ENCODE measurements around the gene TGIF2. TPM values are rescaled to one million over a fixed set of nuclear protein-coding genes. Genes with fewer than 3 reads are reported as not detected.

The TGIF2 gene
- total RNA-seq, 5 donors from 2014 or later (not counting 1 experiment from before 2014, with no cell fraction given), result 31.2 to 39.7 (median 35.6) TPM

DNA sequence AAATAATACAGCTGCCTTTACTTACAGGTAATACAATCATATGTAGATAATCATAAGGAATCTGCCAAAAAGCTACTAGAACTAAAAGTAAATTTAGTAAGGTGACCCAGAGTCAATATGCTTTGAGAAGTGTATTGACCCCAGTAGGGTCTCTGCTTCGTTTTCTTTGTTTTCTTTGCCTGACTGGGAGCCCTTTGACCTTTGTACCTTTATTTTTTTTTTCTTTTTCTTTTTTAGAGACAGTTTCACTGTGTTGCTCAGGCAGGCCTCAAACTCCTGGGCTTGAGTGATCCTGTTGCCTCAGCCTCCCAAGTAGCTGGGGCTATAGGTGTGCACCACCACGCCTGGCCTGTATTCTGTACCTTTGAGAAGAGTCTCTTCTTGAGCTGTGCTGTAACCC lies 50.0 kb downstream of the TGIF2 start:
- DNase-seq (no peak), ATAC-seq (replicated peaks in 1 of 4) (no peak)
- Mint-ChIP-seq H3K9me3 (no peaks in the 10 kb centered on the region), H3K4me1 (peaks cover 40 to 48% (median 41%) of the 10 kb centered on the region in 3 donors), H3K36me3 (peaks cover 37% of the 10 kb centered on the region), H3K27me3 (no peaks in the 10 kb centered on the region), H3K4me3 (no peak overlapping the region), H3K27ac (peak overlapping the region; percentile 77 to 84)
- Histone ChIP-seq H3K4me1 (ENCODE audit: control insufficient read depth in 1 of 2, extremely low read depth in 1 of 2, insufficient read depth in 2 of 2, low read length in 2 of 2) (peaks cover 2 to 27% of the 10 kb centered on the region in 2 experiments), H3K4me3 (ENCODE audit: control insufficient read depth in 1 of 2, extremely low read depth in 1 of 2, low read length in 1 of 2) (no peak overlapping the region), H3K27ac (ENCODE audit: low read length) (peak overlapping the region; percentile 32), H3K9me3 (no peaks in the 10 kb centered on the region), H3K27me3 (replicated peaks in 1 of 2; ENCODE audit: control insufficient read depth in 2 of 2, extremely low read depth in 1 of 2, insufficient read depth in 2 of 2, low read length in 1 of 2) (no peaks in the 10 kb centered on the region), H3K36me3 (ENCODE audit: control insufficient read depth in 2 of 2, extremely low read depth in 1 of 2, insufficient read depth in 1 of 2, low read length in 1 of 2) (peaks cover 13 to 52% of the 10 kb centered on the region in 2 donors)
- WGBS (ENCODE audit: insufficient coverage), result no CpG with 5 or more reads among the region's 2 CpGs
- ChIA-PET POLR2A (no interaction called here), CTCF (no interaction called here)

DNA sequence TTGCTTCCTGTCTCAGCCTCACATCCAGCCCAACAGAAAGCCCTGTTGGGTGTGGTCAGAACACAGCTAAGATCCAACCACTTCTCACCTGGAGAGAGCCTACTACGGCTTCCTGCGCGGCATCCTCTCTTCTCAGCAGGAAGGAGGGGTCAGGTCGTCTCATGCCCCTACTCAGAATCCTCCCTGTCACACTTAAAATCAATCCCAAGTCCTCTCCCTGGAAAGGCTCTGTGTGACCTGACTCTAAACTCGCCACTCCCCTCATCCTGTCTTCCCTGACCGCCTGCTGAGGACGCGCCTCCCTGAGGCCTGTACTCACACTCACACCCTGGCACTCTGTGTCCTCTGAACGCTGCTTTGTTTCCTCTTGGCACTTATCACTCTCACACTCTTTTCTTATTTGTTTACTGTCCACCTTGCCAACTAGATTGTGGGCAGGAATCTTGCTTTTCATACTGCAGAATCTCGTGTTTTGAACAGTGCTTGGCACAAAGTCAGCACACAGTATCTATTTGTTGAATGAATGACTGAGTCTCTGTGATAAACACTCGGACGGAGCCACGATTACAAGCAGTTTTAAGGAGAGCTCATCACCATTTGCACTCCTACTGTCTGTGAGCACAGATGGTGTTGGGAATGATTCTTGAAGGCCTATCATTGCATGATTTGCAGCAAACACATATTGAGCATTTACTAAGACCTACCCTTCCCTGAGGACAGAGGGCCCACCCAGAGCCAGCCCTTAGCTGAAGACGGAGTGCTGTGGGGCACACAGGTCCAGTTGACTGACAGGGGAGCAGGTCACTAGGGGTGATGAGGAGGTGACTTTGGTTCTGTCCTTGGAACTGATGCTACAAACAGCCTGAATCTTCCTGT lies 50.9 kb downstream of the TGIF2 start:
- Mint-ChIP-seq H3K4me1 (peaks cover 45 to 55% (median 45%) of the 10 kb centered on the region in 3 donors), H3K4me3 (no peak overlapping the region), H3K36me3 (peaks cover 40% of the 10 kb centered on the region), H3K9me3 (no peaks in the 10 kb centered on the region), H3K27me3 (no peaks in the 10 kb centered on the region), H3K27ac (peak overlapping the region; percentile 77 to 84)
- Histone ChIP-seq H3K9me3 (no peaks in the 10 kb centered on the region), H3K4me3 (ENCODE audit: control insufficient read depth in 1 of 2, extremely low read depth in 1 of 2, low read length in 1 of 2) (no peak overlapping the region), H3K27me3 (replicated peaks in 1 of 2; ENCODE audit: control insufficient read depth in 2 of 2, extremely low read depth in 1 of 2, insufficient read depth in 2 of 2, low read length in 1 of 2) (no peaks in the 10 kb centered on the region), H3K4me1 (ENCODE audit: control insufficient read depth in 1 of 2, extremely low read depth in 1 of 2, insufficient read depth in 2 of 2, low read length in 2 of 2) (peaks cover 2 to 36% of the 10 kb centered on the region in 2 experiments), H3K27ac (ENCODE audit: low read length) (peak overlapping the region; percentile 32), H3K36me3 (ENCODE audit: control insufficient read depth in 2 of 2, extremely low read depth in 1 of 2, insufficient read depth in 1 of 2, low read length in 1 of 2) (peaks cover 13 to 57% of the 10 kb centered on the region in 2 donors)
- ATAC-seq (replicated peaks in 1 of 4), result no peak
- ChIA-PET POLR2A (no interaction called here), CTCF (interaction anchor here in 1 of 2 donors (0.6 kb wide), 1 partner anchor 34 kb away, joined by 3 read pairs; no protein-coding TSS in a partner anchor)
- no peak for DNase-seq
- 71% methylated on average over 8 of the region's 14 CpGs for WGBS (ENCODE audit: insufficient coverage)

- peak overlapping the region; percentile 77 to 84 for H3K27ac Mint-ChIP-seq
- Histone ChIP-seq H3K9me3 (no peaks in the 10 kb centered on the region), H3K4me3 (ENCODE audit: control insufficient read depth in 1 of 2, extremely low read depth in 1 of 2, low read length in 1 of 2) (no peak overlapping the region), H3K4me1 (ENCODE audit: control insufficient read depth in 1 of 2, extremely low read depth in 1 of 2, insufficient read depth in 2 of 2, low read length in 2 of 2) (peaks cover 7 to 42% of the 10 kb centered on the region in 2 experiments), H3K27me3 (replicated peaks in 1 of 2; ENCODE audit: control insufficient read depth in 2 of 2, extremely low read depth in 1 of 2, insufficient read depth in 2 of 2, low read length in 1 of 2) (no peaks in the 10 kb centered on the region), H3K36me3 (ENCODE audit: control insufficient read depth in 2 of 2, extremely low read depth in 1 of 2, insufficient read depth in 1 of 2, low read length in 1 of 2) (peaks cover 13 to 57% of the 10 kb centered on the region in 2 donors), H3K27ac (ENCODE audit: low read length) (no peak overlapping the region)
- ATAC-seq (replicated peaks in 1 of 4) (no peak), DNase-seq (no peak)
- H3K4me3 Mint-ChIP-seq, result no peak overlapping the region
- H3K36me3 Mint-ChIP-seq, result peaks cover 44% of the 10 kb centered on the region
- peaks cover 51 to 62% (median 51%) of the 10 kb centered on the region in 3 donors for H3K4me1 Mint-ChIP-seq
- ChIA-PET CTCF (interaction anchor here in 1 of 2 donors (0.6 kb wide), 1 partner anchor 34 kb away, joined by 3 read pairs; no protein-coding TSS in a partner anchor), POLR2A (interaction anchor here in 1 of 2 donors (0.7 kb wide), 1 partner anchor 254 kb away, joined by 15 read pairs; no protein-coding TSS in a partner anchor)
- no CpG with 5 or more reads among the region's 2 CpGs for WGBS (ENCODE audit: insufficient coverage)
- no peaks in the 10 kb centered on the region for H3K27me3 Mint-ChIP-seq
- no peaks in the 10 kb centered on the region for H3K9me3 Mint-ChIP-seq
These were observed 51.5 kb downstream of the TGIF2 start for GRCh38 chr20:36624944-36625324.

DNA sequence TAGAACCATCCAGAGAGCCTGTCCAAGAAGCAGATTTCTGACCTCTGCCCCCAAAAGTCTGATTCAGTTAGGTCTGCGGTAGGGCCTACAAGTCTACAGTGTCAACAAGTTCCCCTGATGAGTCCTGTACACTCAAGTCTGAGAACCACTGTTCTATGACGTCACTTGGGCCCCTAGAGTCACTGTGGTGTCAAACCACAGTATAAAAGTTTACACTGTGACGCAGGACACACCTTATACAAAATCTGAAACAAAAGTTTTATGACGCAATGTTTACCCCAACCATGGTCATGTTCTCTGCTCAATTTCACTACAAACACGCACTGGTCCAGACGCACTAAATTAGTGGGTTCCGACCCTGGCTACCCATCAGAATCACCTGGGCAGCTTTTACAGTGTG lies 54.7 kb downstream of the TGIF2 start:
- peak overlapping the region in 2 of 3 donors; percentile 6 to 12 for H3K4me3 Mint-ChIP-seq
- DNase-seq, result peak in 25 of 35 experiments; percentile 17 to 76 (median 50)
- no peaks in the 10 kb centered on the region for H3K27me3 Mint-ChIP-seq
- peak overlapping the region; percentile 56 for H3K27ac ChIP-seq (ENCODE audit: low read length)
- H3K9me3 ChIP-seq, result no peaks in the 10 kb centered on the region
- no peak overlapping the region for H3K4me3 ChIP-seq (ENCODE audit: control insufficient read depth in 1 of 2, extremely low read depth in 1 of 2, low read length in 1 of 2)
- ChIA-PET POLR2A (no interaction called here), CTCF (no interaction called here)
- peaks cover 5 to 58% of the 10 kb centered on the region in 2 experiments for H3K4me1 ChIP-seq (ENCODE audit: control insufficient read depth in 1 of 2, extremely low read depth in 1 of 2, insufficient read depth in 2 of 2, low read length in 2 of 2)
- H3K27ac Mint-ChIP-seq, result peak overlapping the region; percentile 60 to 71
- H3K36me3 Mint-ChIP-seq, result peaks cover 57% of the 10 kb centered on the region
- peak in 1 of 4 experiments; percentile 49 for ATAC-seq (replicated peaks in 1 of 4)
- WGBS (ENCODE audit: insufficient coverage), result 66% methylated on average over 4 of the region's 7 CpGs
- H3K27me3 ChIP-seq (replicated peaks in 1 of 2; ENCODE audit: control insufficient read depth in 2 of 2, extremely low read depth in 1 of 2, insufficient read depth in 2 of 2, low read length in 1 of 2), result no peaks in the 10 kb centered on the region
- H3K4me1 Mint-ChIP-seq, result peaks cover 62 to 72% (median 65%) of the 10 kb centered on the region in 3 donors
- no peaks in the 10 kb centered on the region for H3K9me3 Mint-ChIP-seq
- H3K36me3 ChIP-seq (ENCODE audit: control insufficient read depth in 2 of 2, extremely low read depth in 1 of 2, insufficient read depth in 1 of 2, low read length in 1 of 2), result peaks cover 11 to 76% of the 10 kb centered on the region in 2 donors

DNA sequence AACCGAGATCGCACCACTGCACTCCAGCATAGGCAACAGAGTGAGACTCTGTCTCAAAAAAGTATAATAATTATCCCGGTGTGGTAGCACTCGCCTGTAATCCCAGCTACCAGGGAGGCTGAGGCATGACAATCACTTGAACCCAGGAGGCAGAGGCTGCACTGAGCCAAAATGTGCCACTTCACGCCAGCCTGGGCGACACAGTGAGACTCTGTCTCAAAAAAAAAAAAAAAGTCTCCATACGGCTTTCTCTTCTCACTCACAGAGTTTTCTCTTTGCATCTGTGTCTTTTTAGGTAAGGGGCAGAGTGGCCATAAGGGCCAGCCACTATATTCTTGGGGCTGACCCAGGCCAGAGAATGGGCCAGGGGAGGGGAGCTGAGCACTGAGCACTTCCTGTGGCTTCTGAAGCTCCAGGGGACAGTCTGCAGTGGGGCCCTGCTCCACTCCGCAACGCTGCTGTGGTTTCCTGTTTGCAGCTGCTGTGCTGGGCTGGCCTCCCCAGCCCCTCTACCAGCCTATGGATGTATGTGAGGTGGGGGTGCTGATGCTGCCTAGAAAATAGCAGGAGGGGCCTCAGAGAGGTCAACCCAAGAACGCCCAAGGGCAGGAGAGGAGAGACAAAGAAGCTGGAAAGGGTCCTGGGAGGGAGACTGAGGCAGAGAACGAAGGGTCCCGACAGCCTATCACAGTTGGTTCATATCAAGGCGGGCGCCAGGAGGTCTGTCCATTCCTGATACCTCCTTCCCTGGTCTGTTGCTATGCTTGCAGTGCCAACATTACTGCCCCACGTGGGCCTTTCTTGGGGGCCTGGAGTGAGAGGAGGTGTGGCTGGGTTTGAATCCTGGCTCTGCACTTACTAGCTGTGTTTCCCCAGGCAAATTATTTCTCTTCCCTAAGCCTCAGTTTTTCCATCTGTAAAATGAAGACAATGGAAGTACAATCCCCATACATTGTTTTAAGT lies 56.6 kb downstream of the TGIF2 start:
- WGBS (ENCODE audit: insufficient coverage), result 35% methylated on average over 6 of the region's 15 CpGs
- no peaks in the 10 kb centered on the region for H3K27me3 ChIP-seq (replicated peaks in 1 of 2; ENCODE audit: control insufficient read depth in 2 of 2, extremely low read depth in 1 of 2, insufficient read depth in 2 of 2, low read length in 1 of 2)
- Mint-ChIP-seq H3K27me3 (no peaks in the 10 kb centered on the region), H3K4me1 (peaks cover 50 to 60% (median 58%) of the 10 kb centered on the region in 3 donors), H3K4me3 (peak overlapping the region; percentile 73 to 84 (median 78)), H3K27ac (peak overlapping the region; percentile 99 to 100), H3K9me3 (no peaks in the 10 kb centered on the region), H3K36me3 (peaks cover 52% of the 10 kb centered on the region)
- H3K36me3 ChIP-seq (ENCODE audit: control insufficient read depth in 2 of 2, extremely low read depth in 1 of 2, insufficient read depth in 1 of 2, low read length in 1 of 2), result peaks cover 13 to 82% of the 10 kb centered on the region in 2 donors
- DNase-seq (peak in 34 of 35 experiments; percentile 8 to 67 (median 42)), ATAC-seq (replicated peaks in 1 of 4) (peak; percentile 87 to 97 (median 92))
- H3K4me3 ChIP-seq (ENCODE audit: control insufficient read depth in 1 of 2, extremely low read depth in 1 of 2, low read length in 1 of 2), result peak overlapping the region in 1 of 2 donors; percentile 39
- H3K27ac ChIP-seq (ENCODE audit: low read length), result peak overlapping the region; percentile 56
- no peaks in the 10 kb centered on the region for H3K9me3 ChIP-seq
- CTCF ChIA-PET, result interaction anchor here in 1 of 2 donors (1.0 kb wide), 1 partner anchor 16 kb away, joined by 5 read pairs; the partner anchor contains the start of gene SLA2
- POLR2A ChIA-PET, result interaction anchor here (0.6 to 0.7 kb wide), 3 partner anchors 16 to 677 kb away, joined by 3 to 10 read pairs (median 8); partner anchors contain the start of gene MYL9 (in 1 of the 2)
- H3K4me1 ChIP-seq (ENCODE audit: control insufficient read depth in 1 of 2, extremely low read depth in 1 of 2, insufficient read depth in 2 of 2, low read length in 2 of 2), result peaks cover 5 to 52% of the 10 kb centered on the region in 2 experiments
